Gastrocnemius medialis (tissue), 4 donors: ENCODE measurements around the gene IDH3A. TPM values are rescaled to one million over a fixed set of nuclear protein-coding genes. Genes with fewer than 3 reads are reported as not detected.
"Not testable (repeated sequence)": the region's sequence is repeated elsewhere in the genome, so short reads cannot be mapped to it uniquely, and the experiment has no call there.

Experiments
- ATAC-seq, 2 donors: fragments of 150-250 bp; one replicate each; pipeline ENCODE4 v1.9.1; 2016
- DNase-seq, 2 donors: peaks; one replicate each; pipeline ENCODE4 v3.0.0-alpha.2; 2019
- H3K27ac ChIP-seq, 4 donors: fragments of 200-600 bp; sonication (generic); 1 replicate in 1 of 4; 2 replicates in 3 of 4; pipeline ENCODE4 v1.5.1; 2016 to 2018; ENCODE audit warnings: mild to moderate bottlenecking in 2 of 4, moderate library complexity in 1 of 4
- H3K27me3 ChIP-seq, 3 donors: fragments of 200-600 bp; sonication (generic) in 2 of 3; 1 replicate in 1 of 3; 2 replicates in 2 of 3; pipeline versions ENCODE4 v1.5.1 to v1.6.0; 2016 to 2019; ENCODE audit warnings: mild to moderate bottlenecking in 1 of 3, moderate library complexity in 1 of 3
- H3K36me3 ChIP-seq, 2 donors: fragments of 200-600 bp; sonication (generic) in 1 of 2; one replicate each; pipeline ENCODE4 v1.5.1; 2017 to 2018
- H3K4me1 ChIP-seq, 2 donors: fragments of 200-600 bp; sonication (generic) in 1 of 2; one replicate each; pipeline ENCODE4 v1.5.1; 2016 to 2017; ENCODE audit warnings: mild to moderate bottlenecking in 2 of 2
- H3K4me3 ChIP-seq, 4 donors: fragments of 200-600 bp; sonication (generic) in 3 of 4; 1 replicate in 1 of 4; 2 replicates in 3 of 4; pipeline ENCODE4 v1.5.1; 2016 to 2019; ENCODE audit warnings: mild to moderate bottlenecking in 2 of 4
- H3K9me3 ChIP-seq, 3 donors: fragments of 200-600 bp; sonication (generic) in 2 of 3; 1 replicate in 1 of 3; 2 replicates in 2 of 3; pipeline ENCODE4 v1.5.1; 2016 to 2019
- CTCF ChIP-seq, 5 experiments: fragments of 450-650 bp in 3 of 5; fragments of 200-600 bp in 2 of 5; sonication (generic) in 2 of 5; IDR thresholded peaks in 4 of 5; conservative IDR thresholded peaks in 1 of 5; 1 replicate in 4 of 5; 2 replicates in 1 of 5; pipeline ENCODE4 v1.5.1; 2016 to 2019; ENCODE audit warnings: antibody characterized with exemption in 5 of 5, mild to moderate bottlenecking in 3 of 5, moderate library complexity in 3 of 5
- POLR2A ChIP-seq, 2 donors: fragments of 450-650 bp; IDR thresholded peaks; one replicate each; pipeline ENCODE4 v1.6.1; 2017; ENCODE audit warnings: antibody characterized with exemption in 2 of 2, mild to moderate bottlenecking in 2 of 2, moderate library complexity in 2 of 2
- in situ Hi-C, 4 donors: fragments of 200-750 bp; cut with MboI; loops; one replicate each; pipeline versions ENCODE4 v1.15.0 to v1.8.0; 2017; ENCODE audit warnings: low sequenced_read_pairs in 4 of 4
- intact Hi-C: fragments of 100-400 bp; cut with DNase I; formaldehyde crosslinking; loops from one replicate; pipeline ENCODE4 v1.15.1; 2023; ENCODE audit warnings: low total_unique reads
- total RNA-seq, 4 donors: library from RNA; depleted of rRNA; stranded (reverse); fragments of >200 nt; gene quantifications; one replicate each; pipeline versions ENCODE4 v1.1.0 to v1.2.3, GENCODE V29; 2016

Gene IDH3A
- total RNA-seq, 4 donors from 2014 or later = 133 to 202 (median 168) TPM

- Histone ChIP-seq H3K4me1 (peaks cover 37 to 40% of the 10 kb centered on the region in 2 donors), H3K9me3 (no peaks in the 10 kb centered on the region), H3K36me3 (no peaks in the 10 kb centered on the region), H3K4me3 (no peak overlapping the region), H3K27me3 (no peaks in the 10 kb centered on the region), H3K27ac (peak overlapping the region; percentile 86 to 96 (median 92))
- intact Hi-C loops (loop anchor here (10.0 kb wide), 1 partner anchor 287 kb away; the partner anchor contains the start of gene IREB2), in situ Hi-C loops (loop anchor here in 2 of 4 donors (25.0 kb wide), 1 partner anchor 290 kb away; the partner anchor contains the start of gene IREB2 (in 2 of the 2))
- TF ChIP-seq POLR2A (IDR thresholded peaks at IDR 0.05) (no peak), CTCF (IDR thresholded peaks at IDR 0.05 in 4 of 5, conservative IDR thresholded peaks at IDR 0.05 in 1 of 5) (no peak)
- peak in 1 of 2 donors; percentile 8 for ATAC-seq
- peak in 1 of 2 donors; percentile 59 for DNase-seq
Observed at GRCh38 chr15:78147566-78147965, 1.6 kb upstream of the IDH3A start.

- H3K4me1 ChIP-seq = peaks cover 40 to 46% of the 10 kb centered on the region in 2 donors
- TF ChIP-seq POLR2A (IDR thresholded peaks at IDR 0.05) = no peak
- no peak for TF ChIP-seq CTCF (IDR thresholded peaks at IDR 0.05 in 4 of 5, conservative IDR thresholded peaks at IDR 0.05 in 1 of 5)
- ATAC-seq (no peak), DNase-seq (no peak)
- H3K36me3 ChIP-seq = no peaks in the 10 kb centered on the region
- in situ Hi-C loops = loop anchor here in 2 of 4 donors (25.0 kb wide), 1 partner anchor 289 kb away; the partner anchor contains the start of gene IREB2 (in 2 of the 2)
- H3K4me3 ChIP-seq = peak overlapping the region; percentile 65 to 85 (median 73)
- no peaks in the 10 kb centered on the region for H3K9me3 ChIP-seq
- H3K27me3 ChIP-seq = no peaks in the 10 kb centered on the region
- intact Hi-C loops = loop anchor here (1.0 to 10.0 kb wide), 2 partner anchors 17 to 286 kb away; partner anchors contain the start of genes CIB2 and IREB2
- peak overlapping the region; percentile 86 to 96 (median 92) for H3K27ac ChIP-seq
Observed at GRCh38 chr15:78148392-78149067, 632 bp upstream of the IDH3A start.

- Histone ChIP-seq H3K9me3 (no peaks in the 10 kb centered on the region), H3K4me3 (peak overlapping the region; percentile 65 to 85 (median 73)), H3K27me3 (no peaks in the 10 kb centered on the region), H3K27ac (peak overlapping the region; percentile 86 to 96 (median 92)), H3K36me3 (no peaks in the 10 kb centered on the region), H3K4me1 (peaks cover 54 to 62% of the 10 kb centered on the region in 2 donors)
- ATAC-seq (peak; percentile 1 to 2), DNase-seq (no peak)
- intact Hi-C loops (loop anchor here (1.0 to 10.0 kb wide), 2 partner anchors 19 to 285 kb away; partner anchors contain the start of genes CIB2 and IREB2), in situ Hi-C loops (loop anchor here in 2 of 4 donors (25.0 kb wide), 1 partner anchor 287 kb away; the partner anchor contains the start of gene IREB2 (in 2 of the 2))
- TF ChIP-seq POLR2A (IDR thresholded peaks at IDR 0.05) (no peak), CTCF (IDR thresholded peaks at IDR 0.05 in 4 of 5, conservative IDR thresholded peaks at IDR 0.05 in 1 of 5) (no peak)
Observed at GRCh38 chr15:78149805-78150751, 916 bp downstream of the IDH3A start.

- H3K9me3 ChIP-seq, H3K36me3 ChIP-seq, DNase-seq, intact Hi-C loops, in situ Hi-C loops, H3K27me3 ChIP-seq, ATAC-seq, H3K4me3 ChIP-seq: not testable (repeated sequence)
- H3K27ac ChIP-seq = peak overlapping the region in 2 of 4 donors; percentile 86 to 96
- peaks cover 64 to 72% of the 10 kb centered on the region in 2 donors for H3K4me1 ChIP-seq
Observed at GRCh38 chr15:78151075-78151474, 1.9 kb downstream of the IDH3A start.
